GM18499 (cell line): ENCODE data around the gene SSTR1.

Source experiments
- ATAC-seq: cut with Tn5 transposase; IDR thresholded peaks from one replicate; pipeline ENCODE4 v1.9.1; 2021; ENCODE audit warnings: moderate number of reproducible peaks; ENCODE audit not compliant: insufficient read depth, unreplicated experiment

SSTR1 gene

GRCh38 chr14:38201137-38201828, 6.4 kb upstream of the SSTR1 start:
- no peak for ATAC-seq

- ATAC-seq = no peak
Measured at GRCh38 chr14:38202444-38203191, 5.1 kb upstream of the SSTR1 start.

- ATAC-seq = no peak
Measured at GRCh38 chr14:38203929-38204718, 3.6 kb upstream of the SSTR1 start.

GRCh38 chr14:38204719-38205115, 3.0 kb upstream of the SSTR1 start:
- ATAC-seq = no peak

- no peak for ATAC-seq
Measured at GRCh38 chr14:38205119-38205813, 2.4 kb upstream of the SSTR1 start.

- no peak for ATAC-seq
Measured at GRCh38 chr14:38205949-38206665, 1.6 kb upstream of the SSTR1 start.

- ATAC-seq = no peak
Measured at GRCh38 chr14:38206689-38207376, 871 bp upstream of the SSTR1 start.

GRCh38 chr14:38207377-38207735, 348 bp upstream of the SSTR1 start:
- ATAC-seq = no peak

- no peak for ATAC-seq
Measured at GRCh38 chr14:38208618-38209562, 1.2 kb downstream of the SSTR1 start.

GRCh38 chr14:38209572-38210557, 2.2 kb downstream of the SSTR1 start:
- ATAC-seq = no peak

- ATAC-seq = no peak
Measured at GRCh38 chr14:38210587-38211216, 3.0 kb downstream of the SSTR1 start.

GRCh38 chr14:38211255-38211735, 3.6 kb downstream of the SSTR1 start:
- ATAC-seq = no peak

GRCh38 chr14:38212111-38212510, 4.4 kb downstream of the SSTR1 start:
- no peak for ATAC-seq

- no peak for ATAC-seq
Measured at GRCh38 chr14:38213001-38213400, 5.3 kb downstream of the SSTR1 start.

GRCh38 chr14:38217553-38217952, 9.8 kb downstream of the SSTR1 start:
- no peak for ATAC-seq

GRCh38 chr14:38221077-38221476, 13.4 kb downstream of the SSTR1 start:
- no peak for ATAC-seq

GRCh38 chr14:38224338-38224737, 16.6 kb downstream of the SSTR1 start:
- ATAC-seq = no peak
